Mesenchymal stem cell (in vitro differentiated cells and primary cell): Measurements from ENCODE around the gene C9orf43.

ENCODE experiments used
- DNase-seq: peaks from one replicate; pipeline ENCODE4 v3.0.0-alpha.2; 2013
- H2AFZ ChIP-seq: one replicate; pipeline ENCODE4 v1.6.1; 2013; ENCODE audit warnings: low read depth, mild to moderate bottlenecking, control low read depth, inconsistent platforms, low read length, moderate library complexity
- H2AK5ac ChIP-seq: 2 replicates; pipeline ENCODE4 v1.6.1; 2013; ENCODE audit warnings: low read length, moderate library complexity, mild to moderate bottlenecking, inconsistent platforms; ENCODE audit not compliant: severe bottlenecking
- H2BK120ac ChIP-seq: one replicate; pipeline ENCODE4 v1.6.1; 2013; ENCODE audit warnings: low read depth, mild to moderate bottlenecking, inconsistent platforms, low read length, moderate library complexity
- H2BK12ac ChIP-seq, 2 experiments: one replicate each; pipeline ENCODE4 v1.6.1; 2013; ENCODE audit warnings: inconsistent platforms in 2 of 2, low read length in 2 of 2, mild to moderate bottlenecking in 2 of 2, moderate library complexity in 2 of 2, control low read depth in 1 of 2
- H2BK15ac ChIP-seq: one replicate; pipeline ENCODE4 v1.6.1; 2013; ENCODE audit warnings: mild to moderate bottlenecking, low read depth, inconsistent platforms; ENCODE audit not compliant: poor library complexity, severe bottlenecking
- H2BK5ac ChIP-seq: 2 replicates; pipeline ENCODE4 v1.6.1; 2013; ENCODE audit warnings: low read depth, mild to moderate bottlenecking, low read length, control low read depth, inconsistent platforms; ENCODE audit not compliant: poor library complexity, severe bottlenecking
- H3K14ac ChIP-seq, 2 experiments: one replicate each; pipeline ENCODE4 v1.6.1; 2013; ENCODE audit warnings: inconsistent platforms in 2 of 2, low read length in 2 of 2, control low read depth in 1 of 2, mild to moderate bottlenecking in 1 of 2, moderate library complexity in 1 of 2
- H3K18ac ChIP-seq, 2 experiments: one replicate each; pipeline ENCODE4 v1.6.1; 2013; ENCODE audit warnings: inconsistent platforms in 2 of 2, low read length in 2 of 2, control low read depth in 1 of 2, low read depth in 1 of 2, mild to moderate bottlenecking in 1 of 2
- H3K23ac ChIP-seq, 2 experiments: one replicate each; pipeline ENCODE4 v1.6.1; 2013; ENCODE audit warnings: inconsistent platforms in 2 of 2, low read length in 2 of 2, mild to moderate bottlenecking in 2 of 2, moderate library complexity in 2 of 2, control low read depth in 1 of 2
- H3K27ac ChIP-seq: 2 replicates; pipeline ENCODE4 v1.5.1; 2013; ENCODE audit warnings: mild to moderate bottlenecking, moderate library complexity, low read length, control low read depth, inconsistent platforms; ENCODE audit not compliant: poor library complexity, severe bottlenecking
- H3K27me3 ChIP-seq, 2 experiments: 2 replicates each; pipeline versions ENCODE4 v1.6.1 to v1.7.0; 2013; ENCODE audit warnings: low read length in 2 of 2, mild to moderate bottlenecking in 2 of 2, moderate library complexity in 2 of 2, control low read depth in 1 of 2, inconsistent platforms in 1 of 2; ENCODE audit not compliant: control insufficient read depth in 1 of 2, insufficient read depth in 1 of 2
- H3K36me3 ChIP-seq, 2 experiments: 2 replicates each; pipeline versions ENCODE4 v1.6.1 to v1.7.0; 2013; ENCODE audit warnings: low read length in 2 of 2, control low read depth in 1 of 2, inconsistent platforms in 1 of 2, low read depth in 1 of 2, mild to moderate bottlenecking in 1 of 2; ENCODE audit not compliant: insufficient read depth in 2 of 2, control insufficient read depth in 1 of 2
- H3K4ac ChIP-seq, 2 experiments: one replicate each; pipeline ENCODE4 v1.6.1; 2013; ENCODE audit warnings: inconsistent platforms in 2 of 2, low read length in 2 of 2, mild to moderate bottlenecking in 2 of 2, moderate library complexity in 2 of 2, control low read depth in 1 of 2, low read depth in 1 of 2
- H3K4me1 ChIP-seq: 2 replicates; pipeline ENCODE4 v1.6.1; 2013; ENCODE audit warnings: low read depth, low read length, control low read depth; ENCODE audit not compliant: control insufficient read depth, insufficient read depth
- H3K4me2 ChIP-seq: 2 replicates; pipeline ENCODE4 v1.6.1; 2013; ENCODE audit warnings: low read length, mild to moderate bottlenecking, inconsistent platforms; ENCODE audit not compliant: poor library complexity, severe bottlenecking
- H3K4me3 ChIP-seq, 2 experiments: 2 replicates each; pipeline versions ENCODE4 v1.5.1 to v1.7.0; 2013; ENCODE audit warnings: low read length in 2 of 2, mild to moderate bottlenecking in 2 of 2, control low read depth in 1 of 2, low read depth in 1 of 2; ENCODE audit not compliant: insufficient read depth in 1 of 2
- H3K79me1 ChIP-seq: replicated peaks from 2 replicates; pipeline ENCODE4 v1.6.1; 2013; ENCODE audit warnings: mild to moderate bottlenecking, control low read depth, low read length, inconsistent platforms; ENCODE audit not compliant: poor library complexity, severe bottlenecking
- H3K9ac ChIP-seq: 2 replicates; pipeline ENCODE4 v1.7.0; 2013; ENCODE audit warnings: mild to moderate bottlenecking, low read length, moderate library complexity
- H3K9me3 ChIP-seq: 2 replicates; pipeline ENCODE4 v1.7.0; 2013; ENCODE audit warnings: mild to moderate bottlenecking, low read length; ENCODE audit not compliant: control insufficient read depth
- H4K8ac ChIP-seq: one replicate; pipeline ENCODE4 v1.6.1; 2013; ENCODE audit warnings: inconsistent platforms, mild to moderate bottlenecking, low read length, moderate library complexity
- H4K91ac ChIP-seq: one replicate; pipeline ENCODE4 v1.6.1; 2013; ENCODE audit warnings: mild to moderate bottlenecking, low read length, inconsistent platforms
- WGBS: methylation state at CpG from one replicate; pipeline ENCODE4 v1.1.7; 2013; ENCODE audit warnings: mixed read lengths; 5-methylcytosine and 5-hydroxymethylcytosine counted together

C9orf43 gene

GRCh38 chr9:113389451-113389850 is 21.1 kb upstream of the C9orf43 start:
- Histone ChIP-seq H2BK120ac (no peak overlapping the region), H3K79me1 (peaks cover 2% of the 10 kb centered on the region), H3K18ac (no peak overlapping the region), H3K4me2 (no peak overlapping the region), H4K8ac (no peak overlapping the region), H3K4me1 (peaks cover 11% of the 10 kb centered on the region), H3K27me3 (no peaks in the 10 kb centered on the region), H2AFZ (no peak overlapping the region), H3K4ac (no peak overlapping the region), H4K91ac (no peak overlapping the region), H3K9me3 (no peaks in the 10 kb centered on the region), H2AK5ac (no peak overlapping the region), H3K14ac (no peak overlapping the region), H3K4me3 (no peak overlapping the region), H3K36me3 (peaks cover 57 to 72% of the 10 kb centered on the region in 2 experiments), H3K27ac (no peak overlapping the region), H2BK15ac (no peak overlapping the region), H3K23ac (no peak overlapping the region), H2BK5ac (no peak overlapping the region), H3K9ac (no peak overlapping the region), H2BK12ac (no peak overlapping the region)
- no peak for DNase-seq
- WGBS: 95% methylated on average over 11 of the region's 11 CpGs

DNA sequence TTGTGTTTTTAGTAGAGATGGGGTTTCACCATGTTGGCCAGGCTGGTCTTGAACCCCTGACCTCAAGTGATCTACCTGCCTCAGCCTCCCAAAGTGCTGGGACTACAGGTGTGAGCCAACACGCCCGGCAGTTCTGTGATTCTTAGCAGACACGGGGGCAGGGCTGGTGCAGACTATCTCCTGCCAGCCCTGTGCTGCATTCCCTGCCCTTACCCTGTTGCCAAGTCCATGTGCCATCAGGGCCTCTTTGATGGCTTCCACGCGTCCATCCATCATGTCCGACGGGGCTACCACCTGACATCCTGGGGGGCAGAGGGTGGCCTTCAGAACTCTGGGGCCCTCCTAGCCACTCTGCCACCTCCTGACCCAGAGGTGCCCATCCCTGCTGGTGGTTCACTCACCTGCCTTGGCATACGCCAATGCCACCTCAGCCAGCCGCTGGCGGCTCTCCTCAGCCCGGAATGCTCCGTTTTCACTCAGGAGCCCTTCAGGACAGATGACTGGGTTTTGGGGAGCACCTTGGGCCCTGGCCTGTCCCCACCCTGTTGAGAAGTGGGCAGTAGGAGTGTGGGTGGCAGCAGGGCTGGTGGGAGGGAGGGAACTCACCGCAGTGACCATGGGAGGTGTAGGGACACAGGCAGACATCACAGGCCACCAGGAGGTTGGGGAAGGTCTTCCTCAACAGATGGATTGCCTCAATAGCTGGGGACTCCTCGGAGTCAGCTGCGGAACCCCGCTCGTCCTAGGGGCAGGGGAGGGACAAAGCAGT is 20.2 kb upstream of the C9orf43 start:
- Histone ChIP-seq H3K4me3 (no peak overlapping the region), H2BK15ac (no peak overlapping the region), H2BK120ac (no peak overlapping the region), H3K14ac (no peak overlapping the region), H4K8ac (no peak overlapping the region), H3K4me1 (peaks cover 11% of the 10 kb centered on the region), H2AK5ac (no peak overlapping the region), H3K27me3 (no peaks in the 10 kb centered on the region), H2AFZ (no peak overlapping the region), H3K9ac (no peak overlapping the region), H2BK5ac (no peak overlapping the region), H3K18ac (no peak overlapping the region), H3K4me2 (no peak overlapping the region), H3K23ac (peak overlapping the region in 1 of 2 experiments; percentile 18), H3K9me3 (no peaks in the 10 kb centered on the region), H2BK12ac (no peak overlapping the region), H3K36me3 (peaks cover 60 to 78% of the 10 kb centered on the region in 2 experiments), H4K91ac (no peak overlapping the region), H3K27ac (no peak overlapping the region), H3K4ac (no peak overlapping the region), H3K79me1 (peaks cover 6% of the 10 kb centered on the region)
- DNase-seq: no peak
- WGBS: 97% methylated on average over 13 of the region's 17 CpGs

GRCh38 chr9:113391917-113392316 is 18.6 kb upstream of the C9orf43 start:
- Histone ChIP-seq H3K4ac (no peak overlapping the region), H2BK12ac (no peak overlapping the region), H3K4me1 (peaks cover 16% of the 10 kb centered on the region), H2AK5ac (no peak overlapping the region), H3K9ac (no peak overlapping the region), H3K4me3 (no peak overlapping the region), H3K14ac (no peak overlapping the region), H3K9me3 (no peaks in the 10 kb centered on the region), H3K36me3 (peaks cover 63 to 70% of the 10 kb centered on the region in 2 experiments), H2BK5ac (no peak overlapping the region), H3K23ac (no peak overlapping the region), H4K91ac (no peak overlapping the region), H3K79me1 (peaks cover 15% of the 10 kb centered on the region), H3K27me3 (no peaks in the 10 kb centered on the region), H2BK120ac (no peak overlapping the region), H4K8ac (no peak overlapping the region), H3K18ac (no peak overlapping the region), H2AFZ (no peak overlapping the region), H3K27ac (no peak overlapping the region), H2BK15ac (no peak overlapping the region), H3K4me2 (no peak overlapping the region)
- no peak for DNase-seq
- WGBS: 100% methylated on average over 5 of the region's 7 CpGs

DNA sequence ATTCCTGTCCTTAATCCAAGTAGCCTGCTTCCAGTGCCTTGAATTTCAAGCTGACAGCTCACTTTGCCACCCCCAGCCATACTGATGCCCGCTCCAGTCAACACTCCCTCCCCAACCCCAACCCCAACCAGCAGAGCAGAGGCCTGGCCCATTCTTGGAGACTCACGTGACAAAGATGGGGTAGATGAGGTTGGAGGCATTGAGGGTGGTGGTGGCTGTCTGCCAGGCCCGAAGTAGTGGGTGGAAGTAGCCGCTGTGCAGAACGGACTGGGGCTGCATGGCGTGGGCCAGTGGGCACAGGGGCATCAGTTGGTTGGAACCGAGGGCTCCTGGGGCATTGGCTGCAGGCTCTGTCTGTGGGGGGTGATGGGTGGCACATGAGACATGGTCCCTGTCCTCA is 17.3 kb upstream of the C9orf43 start:
- H2BK120ac ChIP-seq: no peak overlapping the region
- no peak overlapping the region for H3K4me2 ChIP-seq
- H3K4me3 ChIP-seq: no peak overlapping the region
- no peak overlapping the region for H2AK5ac ChIP-seq
- no peak for DNase-seq
- H3K79me1 ChIP-seq: peaks cover 20% of the 10 kb centered on the region
- H2BK5ac ChIP-seq: no peak overlapping the region
- H3K4ac ChIP-seq: no peak overlapping the region
- no peak overlapping the region for H4K8ac ChIP-seq
- peaks cover 12% of the 10 kb centered on the region for H3K4me1 ChIP-seq
- H3K23ac ChIP-seq: no peak overlapping the region
- 91% methylated on average over 4 of the region's 7 CpGs for WGBS
- H3K36me3 ChIP-seq: peaks cover 56% of the 10 kb centered on the region in 2 experiments
- no peak overlapping the region for H2AFZ ChIP-seq
- H3K18ac ChIP-seq: no peak overlapping the region
- no peak overlapping the region for H4K91ac ChIP-seq
- H3K9ac ChIP-seq: no peak overlapping the region
- H3K9me3 ChIP-seq: no peaks in the 10 kb centered on the region
- no peak overlapping the region for H2BK12ac ChIP-seq
- H3K27me3 ChIP-seq: no peaks in the 10 kb centered on the region
- H2BK15ac ChIP-seq: no peak overlapping the region
- H3K14ac ChIP-seq: no peak overlapping the region
- H3K27ac ChIP-seq: no peak overlapping the region
